Activated CD8-positive, alpha-beta memory T cell treated with anti-CD3 and anti-CD28 coated beads for 36 hours (primary cell): ENCODE results near the gene MDFIC. TPM values are rescaled to one million over a fixed set of nuclear protein-coding genes. Genes with fewer than 3 reads are reported as not detected.

Source experiments
- CTCF ChIA-PET: fragments of 350-600 bp; sonication (Branson Sonifier 250); formaldehyde crosslinking; loops from one replicate; lab custom pipeline; 2021; ENCODE audit warnings: antibody characterized with exemption; lab: Charles Lee
- POLR2A ChIA-PET: fragments of 350-600 bp; sonication (Branson Sonifier 250); formaldehyde crosslinking; loops from one replicate; lab custom pipeline; 2021; ENCODE audit warnings: antibody characterized with exemption; lab: Charles Lee
- total RNA-seq, 2 experiments: library from RNA; stranded (reverse); gene quantifications; one replicate each; pipeline ENCODE4 v1.2.3, GENCODE V29; 2021

Gene MDFIC
- total RNA-seq, 2 experiments from 2014 or later = 107 to 113 TPM

GRCh38 chr7:114942446-114943175 lies 20.7 kb downstream of the MDFIC start:
- ChIA-PET POLR2A (interaction anchor here (1.4 kb wide), 1 partner anchor 19 kb away, joined by 8 read pairs; no protein-coding TSS in a partner anchor), CTCF (no interaction called here)

- CTCF ChIA-PET = no interaction called here
- POLR2A ChIA-PET = no interaction called here
Measured at GRCh38 chr7:114943530-114943929, 21.6 kb downstream of the MDFIC start.

DNA sequence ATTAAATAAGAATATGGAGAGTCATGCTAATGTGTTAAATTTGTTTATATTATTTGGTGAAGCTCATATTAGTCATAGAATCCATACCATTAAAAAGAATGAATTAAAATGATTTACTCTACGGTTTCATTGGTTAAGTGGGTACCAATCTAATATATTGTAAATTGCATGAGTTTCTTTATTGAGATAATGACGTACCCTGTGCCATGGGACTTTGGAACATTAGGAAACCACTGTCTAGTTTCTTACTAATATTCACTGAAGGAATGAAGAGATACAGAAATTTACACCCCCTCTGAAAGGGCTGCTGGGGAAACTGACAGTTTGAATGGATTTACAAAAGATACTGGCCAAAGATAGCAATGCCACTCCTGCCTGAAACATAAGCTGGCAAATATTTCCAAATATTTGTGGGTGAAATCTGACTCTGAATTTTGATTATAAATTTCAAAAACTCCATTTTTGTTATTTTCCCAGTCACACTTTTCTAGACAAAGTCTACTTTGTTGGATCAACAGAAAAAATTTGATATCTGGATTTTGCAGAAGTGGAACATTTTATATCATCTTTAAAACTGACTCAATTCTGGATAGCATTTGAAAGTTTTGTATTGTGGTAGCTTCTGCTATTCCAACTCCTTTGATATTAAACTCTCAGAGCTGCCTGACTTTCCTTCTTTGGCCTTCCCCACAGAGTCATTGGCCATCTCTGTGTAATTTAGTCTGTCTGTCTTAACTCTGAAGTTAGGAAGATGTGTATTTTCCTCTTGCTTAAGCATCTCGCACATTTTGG lies 22.3 kb downstream of the MDFIC start:
- POLR2A ChIA-PET = no interaction called here
- CTCF ChIA-PET = no interaction called here

DNA sequence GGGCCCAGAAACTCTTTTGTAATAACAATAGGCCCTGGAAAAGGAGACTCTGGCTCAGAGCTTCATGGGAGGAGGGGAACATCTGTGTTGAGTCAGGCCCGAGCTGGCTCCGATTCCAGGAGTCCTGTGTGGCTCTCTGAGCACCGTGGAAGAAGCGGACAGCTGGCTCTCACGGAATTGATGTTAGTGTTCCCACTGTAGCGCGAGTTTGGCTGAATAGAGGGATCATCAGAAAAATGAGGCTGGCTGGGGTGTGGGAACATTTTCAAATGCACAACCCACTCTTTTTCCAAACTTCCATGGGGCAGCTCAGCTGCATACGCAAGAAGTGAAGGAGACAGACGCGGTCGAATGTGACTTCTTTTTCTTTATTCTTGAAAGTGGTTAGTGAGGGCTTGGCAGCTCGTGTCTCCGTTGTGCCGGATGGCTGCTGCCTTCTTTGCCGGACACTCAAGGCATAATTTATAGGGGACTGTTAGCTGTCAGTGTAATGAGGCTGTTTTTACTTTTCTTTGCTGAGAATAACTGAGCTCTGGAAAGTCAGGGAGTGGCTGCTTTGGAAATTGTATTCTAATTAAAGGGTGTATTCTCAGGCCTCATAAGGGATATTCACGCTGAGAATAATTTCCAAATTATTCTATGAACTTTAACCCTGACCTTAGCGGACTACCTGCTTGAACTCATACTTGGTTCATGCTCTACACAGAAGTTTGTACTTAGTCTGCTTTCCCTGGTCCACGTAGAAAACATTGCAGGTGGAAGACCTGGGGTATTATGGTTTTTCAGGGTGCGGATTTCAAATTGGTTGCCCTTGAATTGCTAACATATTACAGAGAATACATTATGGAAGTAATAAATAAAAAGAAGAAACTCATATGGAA lies 23.1 kb downstream of the MDFIC start:
- ChIA-PET POLR2A (no interaction called here), CTCF (no interaction called here)

DNA sequence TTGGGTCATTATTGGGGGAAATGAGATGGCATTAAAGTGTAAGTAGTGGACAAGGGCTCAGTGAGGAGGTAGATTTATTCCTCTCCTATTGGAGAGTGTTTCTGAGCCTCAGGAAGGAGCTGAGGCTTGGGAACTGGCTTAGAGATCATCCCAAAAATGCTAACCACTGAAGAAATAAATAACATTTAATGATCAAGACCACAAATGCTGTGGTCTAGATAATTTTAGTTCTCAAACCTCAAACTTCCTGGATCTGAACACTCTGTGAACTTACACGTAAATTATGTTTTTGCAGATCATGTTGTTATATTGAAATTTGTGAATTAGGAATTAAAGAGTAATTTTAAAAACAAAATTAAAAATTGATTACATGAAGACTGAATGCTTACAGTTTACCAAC lies 27.3 kb downstream of the MDFIC start:
- ChIA-PET CTCF (interaction anchor here (0.6 kb wide), 1 partner anchor 1916 kb away, joined by 4 read pairs; no protein-coding TSS in a partner anchor), POLR2A (no interaction called here)

DNA sequence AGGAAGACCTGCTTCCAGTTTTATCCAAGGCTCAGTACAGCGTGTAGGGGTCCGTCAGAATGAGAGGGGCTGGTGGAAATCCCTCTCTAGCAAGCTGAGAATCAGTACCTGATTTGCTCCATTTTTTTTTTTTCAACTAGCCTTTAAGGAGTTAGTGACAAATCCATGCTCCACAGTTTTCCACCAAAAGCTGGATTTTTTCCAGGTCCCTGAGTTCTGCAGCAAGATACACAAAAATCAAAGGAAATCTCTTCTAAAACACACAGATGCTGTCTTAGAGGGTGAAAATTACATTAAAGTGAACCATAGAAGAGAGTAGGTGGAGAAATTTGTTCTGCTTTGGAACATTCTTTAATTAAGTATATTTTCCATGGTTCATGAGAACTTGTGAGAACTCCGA lies 30.4 kb downstream of the MDFIC start:
- POLR2A ChIA-PET = no interaction called here
- CTCF ChIA-PET = no interaction called here

- CTCF ChIA-PET = interaction anchor here (0.8 kb wide), 1 partner anchor 41 kb away, joined by 3 read pairs; no protein-coding TSS in a partner anchor
- POLR2A ChIA-PET = interaction anchor here (0.6 kb wide), 1 partner anchor 111 kb away, joined by 10 read pairs; no protein-coding TSS in a partner anchor
Measured at GRCh38 chr7:114953724-114954123, 31.8 kb downstream of the MDFIC start.

GRCh38 chr7:114956702-114957101 lies 34.8 kb downstream of the MDFIC start:
- ChIA-PET POLR2A (no interaction called here), CTCF (no interaction called here)

DNA sequence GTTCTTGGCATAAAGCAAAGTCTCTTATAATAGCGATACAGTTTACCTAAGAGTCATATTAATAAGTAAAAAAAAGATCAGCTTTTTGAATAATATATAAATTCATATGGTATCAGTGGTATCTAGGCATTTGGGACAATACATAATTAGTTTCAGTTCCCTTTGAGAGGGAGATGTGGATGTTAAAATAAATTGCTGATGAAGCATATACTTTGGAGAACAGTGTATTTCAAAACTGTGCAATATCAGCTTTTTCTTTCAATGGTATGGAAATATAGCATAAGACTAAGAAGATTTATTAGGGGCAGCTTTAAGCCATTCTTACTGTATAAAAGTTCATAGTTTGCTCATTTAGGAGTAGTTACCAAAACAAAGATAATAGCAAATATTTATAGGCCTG lies 35.5 kb downstream of the MDFIC start:
- ChIA-PET POLR2A (no interaction called here), CTCF (no interaction called here)

GRCh38 chr7:114959931-114960330 lies 38.0 kb downstream of the MDFIC start:
- CTCF ChIA-PET = no interaction called here
- POLR2A ChIA-PET = no interaction called here

DNA sequence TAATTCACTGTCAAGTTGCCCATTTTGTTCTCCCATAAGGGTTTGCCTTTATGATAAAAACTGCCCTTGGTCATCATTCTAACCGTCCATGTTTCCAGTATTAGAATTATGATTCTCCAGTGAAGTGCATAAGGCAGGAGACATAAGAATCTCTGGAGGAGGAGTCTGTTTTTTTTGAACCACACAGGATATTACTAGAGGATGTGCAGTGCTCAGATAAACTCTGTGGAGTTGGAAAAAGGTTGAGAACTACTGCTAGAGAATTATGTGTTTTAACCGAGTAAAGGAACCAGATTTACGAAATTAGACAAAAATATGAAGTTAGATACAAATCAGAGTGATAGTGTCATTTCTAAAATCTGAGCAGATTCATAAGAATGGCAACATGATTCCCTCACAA lies 40.5 kb downstream of the MDFIC start:
- POLR2A ChIA-PET = no interaction called here
- CTCF ChIA-PET = no interaction called here

GRCh38 chr7:114966156-114966555 lies 44.3 kb downstream of the MDFIC start:
- POLR2A ChIA-PET = no interaction called here

GRCh38 chr7:114969096-114969495 lies 47.2 kb downstream of the MDFIC start:
- CTCF ChIA-PET = no interaction called here
- POLR2A ChIA-PET = no interaction called here

More at GRCh38 chr7:114966156-114966555, 44.3 kb downstream of the MDFIC start:
- CTCF ChIA-PET = no interaction called here

GRCh38 chr7:114970308-114970707 lies 48.4 kb downstream of the MDFIC start:
- POLR2A ChIA-PET = no interaction called here

DNA sequence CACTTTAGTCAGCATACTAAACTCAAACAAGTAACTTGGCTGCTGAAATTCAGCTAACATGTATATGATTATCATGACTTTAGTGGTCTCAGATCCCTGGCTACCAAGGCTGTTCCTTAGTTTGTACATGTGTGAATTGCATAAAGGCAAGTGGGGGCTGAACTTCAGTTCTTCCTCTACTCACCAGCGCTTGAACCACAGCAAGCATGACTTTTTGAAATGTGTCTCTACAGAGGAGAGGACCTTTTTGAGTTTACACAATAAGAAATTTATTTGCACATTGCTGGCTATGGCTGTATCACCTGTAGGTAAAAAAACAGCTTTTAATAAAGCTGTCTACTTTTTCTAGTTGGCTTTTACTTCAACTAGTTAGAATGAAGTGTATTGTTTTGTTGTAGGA lies 48.8 kb downstream of the MDFIC start:
- ChIA-PET CTCF (interaction anchor here (1.0 kb wide), 1 partner anchor 27 kb away, joined by 3 read pairs; no protein-coding TSS in a partner anchor), POLR2A (no interaction called here)

More at GRCh38 chr7:114970308-114970707, 48.4 kb downstream of the MDFIC start:
- CTCF ChIA-PET = no interaction called here

DNA sequence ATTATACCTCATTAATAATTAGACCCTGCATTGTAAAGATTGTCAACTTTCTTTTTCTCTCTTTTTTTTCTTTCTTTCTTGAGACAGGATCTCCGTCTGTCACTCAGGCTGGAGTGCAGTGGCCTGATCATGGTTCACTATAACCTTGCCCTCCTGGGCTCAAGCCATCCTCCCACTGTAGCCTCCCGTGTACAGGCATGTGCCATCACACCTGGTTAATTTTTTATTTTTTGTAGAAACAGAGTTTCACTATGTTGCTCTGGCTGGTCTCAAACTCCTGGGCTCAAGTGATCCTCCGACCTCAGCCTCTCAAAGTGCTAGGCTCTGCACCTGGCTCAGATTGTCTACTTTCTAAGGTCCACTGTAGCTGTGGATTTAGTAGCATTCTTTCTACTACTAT lies 50.7 kb downstream of the MDFIC start:
- ChIA-PET CTCF (no interaction called here), POLR2A (no interaction called here)

- ChIA-PET CTCF (no interaction called here), POLR2A (no interaction called here)
Measured at GRCh38 chr7:114973147-114973546, 51.3 kb downstream of the MDFIC start.

GRCh38 chr7:114975401-114975800 lies 53.5 kb downstream of the MDFIC start:
- ChIA-PET POLR2A (no interaction called here), CTCF (no interaction called here)

- POLR2A ChIA-PET = no interaction called here
- CTCF ChIA-PET = no interaction called here
Measured at GRCh38 chr7:114976666-114977065, 54.8 kb downstream of the MDFIC start.

- ChIA-PET CTCF (no interaction called here), POLR2A (no interaction called here)
Measured at GRCh38 chr7:114977277-114977676, 55.4 kb downstream of the MDFIC start.
